Activated T-cell treated with anti-CD3 and anti-CD28 coated beads for 48 hours (primary cell): Measurements from ENCODE around the gene IGFBP2.

Experiments used
- DNase-seq: peaks from one replicate; pipeline ENCODE4 v3.0.0-alpha.2; 2020; ENCODE audit warnings: low read depth

The IGFBP2 gene

GRCh38 chr2:216615298-216616082 is 17.7 kb upstream of the IGFBP2 start:
- no peak for DNase-seq

- DNase-seq: no peak
Observed at GRCh38 chr2:216616083-216616678, 17.0 kb upstream of the IGFBP2 start.

GRCh38 chr2:216617159-216617815 is 15.9 kb upstream of the IGFBP2 start:
- no peak for DNase-seq

- DNase-seq: no peak
Observed at GRCh38 chr2:216618785-216619184, 14.4 kb upstream of the IGFBP2 start.

GRCh38 chr2:216619411-216620393 is 13.5 kb upstream of the IGFBP2 start:
- DNase-seq: no peak

GRCh38 chr2:216620786-216621185 is 12.4 kb upstream of the IGFBP2 start:
- no peak for DNase-seq

- DNase-seq: no peak
Observed at GRCh38 chr2:216621292-216621691, 11.9 kb upstream of the IGFBP2 start.

- DNase-seq: no peak
Observed at GRCh38 chr2:216622526-216622925, 10.7 kb upstream of the IGFBP2 start.

- DNase-seq: no peak
Observed at GRCh38 chr2:216624251-216624650, 9.0 kb upstream of the IGFBP2 start.

GRCh38 chr2:216626168-216626874 is 6.9 kb upstream of the IGFBP2 start:
- no peak for DNase-seq

- DNase-seq: no peak
Observed at GRCh38 chr2:216626875-216627245, 6.4 kb upstream of the IGFBP2 start.

GRCh38 chr2:216629784-216630183 is 3.4 kb upstream of the IGFBP2 start:
- DNase-seq: no peak

- DNase-seq: no peak
Observed at GRCh38 chr2:216632346-216632951, 771 bp upstream of the IGFBP2 start.

- DNase-seq: peak; percentile 8
Observed at GRCh38 chr2:216633616-216634369, 573 bp downstream of the IGFBP2 start.

- DNase-seq: no peak
Observed at GRCh38 chr2:216634370-216635148, 1.3 kb downstream of the IGFBP2 start.

GRCh38 chr2:216635171-216635570 is 2.0 kb downstream of the IGFBP2 start:
- DNase-seq: no peak

- no peak for DNase-seq
Observed at GRCh38 chr2:216635701-216636550, 2.7 kb downstream of the IGFBP2 start.
